Astrocyte (in vitro differentiated cells and primary cell): ENCODE measurements around the gene SLC19A1.

Experiments
- CTCF ChIP-seq: IDR thresholded peaks from 2 replicates; pipeline ENCODE4 v1.5.1; 2011; ENCODE audit warnings: low read depth, mild to moderate bottlenecking, inconsistent platforms, low read length, moderate library complexity; ENCODE audit not compliant: insufficient read depth
- EZH2 ChIP-seq: IDR thresholded peaks from 2 replicates; pipeline ENCODE4 v1.6.1; 2012; ENCODE audit warnings: mild to moderate bottlenecking, low read length, inconsistent platforms; ENCODE audit not compliant: insufficient read depth

DNA sequence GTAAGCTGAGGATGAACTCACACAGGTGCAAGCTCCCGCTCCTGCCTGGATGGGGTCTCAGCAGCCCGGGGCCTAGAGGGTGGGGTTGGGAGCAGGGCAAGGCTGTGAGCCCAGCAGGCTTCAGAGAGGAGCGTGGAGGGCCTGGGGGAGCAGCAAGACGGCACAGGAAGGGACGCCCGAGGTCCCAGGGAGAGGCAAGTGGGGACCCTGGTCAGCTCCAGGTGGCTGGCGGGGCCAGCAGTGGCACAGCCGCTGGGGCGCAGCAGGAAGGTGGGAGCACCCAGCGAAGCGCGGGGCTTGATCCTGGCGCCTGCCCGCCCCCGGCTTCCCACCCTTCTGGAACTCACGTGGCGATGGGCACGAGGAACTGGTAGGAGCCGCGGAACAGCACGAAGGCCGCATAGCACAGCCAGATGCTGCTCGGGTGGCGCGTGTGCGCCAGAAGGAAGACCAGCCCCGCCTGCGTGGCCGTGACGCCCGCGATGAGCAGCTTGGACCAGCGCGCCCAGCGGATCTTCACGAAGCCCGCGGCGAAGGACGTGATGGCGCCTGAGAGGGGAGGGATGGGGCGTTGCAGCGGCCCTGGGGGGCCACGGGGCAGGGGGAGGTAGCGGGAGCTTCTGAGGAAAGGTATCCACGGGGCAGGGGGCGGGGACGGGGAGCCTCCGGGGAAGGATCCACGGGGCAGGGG, 11.7 kb downstream of the SLC19A1 start:
- TF ChIP-seq CTCF (no peak), EZH2 (no peak)
